Tibial nerve (tissue), 4 donors: ENCODE results near the gene NEURL2.

Experiments used
- EP300 ChIP-seq, 2 donors: sonication (generic); formaldehyde crosslinking; IDR thresholded peaks; one replicate each; pipeline ENCODE4 v1.6.1; 2017; ENCODE audit warnings: antibody characterized with exemption in 2 of 2, mild to moderate bottlenecking in 1 of 2
- POLR2A ChIP-seq, 2 donors: fragments of 450-650 bp; IDR thresholded peaks; one replicate each; pipeline ENCODE4 v1.6.1; 2017; ENCODE audit warnings: antibody characterized with exemption in 2 of 2, mild to moderate bottlenecking in 2 of 2, moderate library complexity in 2 of 2
- TF ChIP-seq, protein P1 (sequence below), 5 experiments: fragments of 200-600 bp in 3 of 5; fragments of 450-650 bp in 2 of 5; sonication (generic) in 3 of 5; IDR thresholded peaks; one replicate each; pipeline ENCODE4 v1.5.1; 2016 to 2019; ENCODE audit warnings: antibody characterized with exemption in 5 of 5, mild to moderate bottlenecking in 3 of 5, moderate library complexity in 2 of 5

- TF ChIP-seq, protein P1, sequence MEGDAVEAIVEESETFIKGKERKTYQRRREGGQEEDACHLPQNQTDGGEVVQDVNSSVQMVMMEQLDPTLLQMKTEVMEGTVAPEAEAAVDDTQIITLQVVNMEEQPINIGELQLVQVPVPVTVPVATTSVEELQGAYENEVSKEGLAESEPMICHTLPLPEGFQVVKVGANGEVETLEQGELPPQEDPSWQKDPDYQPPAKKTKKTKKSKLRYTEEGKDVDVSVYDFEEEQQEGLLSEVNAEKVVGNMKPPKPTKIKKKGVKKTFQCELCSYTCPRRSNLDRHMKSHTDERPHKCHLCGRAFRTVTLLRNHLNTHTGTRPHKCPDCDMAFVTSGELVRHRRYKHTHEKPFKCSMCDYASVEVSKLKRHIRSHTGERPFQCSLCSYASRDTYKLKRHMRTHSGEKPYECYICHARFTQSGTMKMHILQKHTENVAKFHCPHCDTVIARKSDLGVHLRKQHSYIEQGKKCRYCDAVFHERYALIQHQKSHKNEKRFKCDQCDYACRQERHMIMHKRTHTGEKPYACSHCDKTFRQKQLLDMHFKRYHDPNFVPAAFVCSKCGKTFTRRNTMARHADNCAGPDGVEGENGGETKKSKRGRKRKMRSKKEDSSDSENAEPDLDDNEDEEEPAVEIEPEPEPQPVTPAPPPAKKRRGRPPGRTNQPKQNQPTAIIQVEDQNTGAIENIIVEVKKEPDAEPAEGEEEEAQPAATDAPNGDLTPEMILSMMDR (IDR thresholded peaks at IDR 0.05): no peak
- TF ChIP-seq POLR2A (IDR thresholded peaks at IDR 0.05) (no peak), EP300 (IDR thresholded peaks at IDR 0.05) (no peak)
Measured at GRCh38 chr20:45938727-45939438, 47.9 kb upstream of the NEURL2 start.
